Measurements from ENCODE around the gene FNBP1.

The FNBP1 gene

GRCh38 chr9:129887334-129888292 is 155.4 kb downstream of the FNBP1 start:
- Mint-ChIP-seq H3K27ac (peak overlapping the region; percentile 99 to 100), H3K4me1 (ENCODE audit: low read depth in 2 of 2) (peaks cover 78 to 79% of the 10 kb centered on the region in 2 donors), H3K9me3 (no peaks in the 10 kb centered on the region), H3K27me3 (no peaks in the 10 kb centered on the region), H3K4me3 (peak overlapping the region; percentile 84 to 87), H3K36me3 (ENCODE audit: insufficient read depth) (peaks cover 94% of the 10 kb centered on the region)
- peak; percentile 62 to 73 (median 63) for DNase-seq
- peak; percentile 16 for ATAC-seq (replicated peaks)

DNA sequence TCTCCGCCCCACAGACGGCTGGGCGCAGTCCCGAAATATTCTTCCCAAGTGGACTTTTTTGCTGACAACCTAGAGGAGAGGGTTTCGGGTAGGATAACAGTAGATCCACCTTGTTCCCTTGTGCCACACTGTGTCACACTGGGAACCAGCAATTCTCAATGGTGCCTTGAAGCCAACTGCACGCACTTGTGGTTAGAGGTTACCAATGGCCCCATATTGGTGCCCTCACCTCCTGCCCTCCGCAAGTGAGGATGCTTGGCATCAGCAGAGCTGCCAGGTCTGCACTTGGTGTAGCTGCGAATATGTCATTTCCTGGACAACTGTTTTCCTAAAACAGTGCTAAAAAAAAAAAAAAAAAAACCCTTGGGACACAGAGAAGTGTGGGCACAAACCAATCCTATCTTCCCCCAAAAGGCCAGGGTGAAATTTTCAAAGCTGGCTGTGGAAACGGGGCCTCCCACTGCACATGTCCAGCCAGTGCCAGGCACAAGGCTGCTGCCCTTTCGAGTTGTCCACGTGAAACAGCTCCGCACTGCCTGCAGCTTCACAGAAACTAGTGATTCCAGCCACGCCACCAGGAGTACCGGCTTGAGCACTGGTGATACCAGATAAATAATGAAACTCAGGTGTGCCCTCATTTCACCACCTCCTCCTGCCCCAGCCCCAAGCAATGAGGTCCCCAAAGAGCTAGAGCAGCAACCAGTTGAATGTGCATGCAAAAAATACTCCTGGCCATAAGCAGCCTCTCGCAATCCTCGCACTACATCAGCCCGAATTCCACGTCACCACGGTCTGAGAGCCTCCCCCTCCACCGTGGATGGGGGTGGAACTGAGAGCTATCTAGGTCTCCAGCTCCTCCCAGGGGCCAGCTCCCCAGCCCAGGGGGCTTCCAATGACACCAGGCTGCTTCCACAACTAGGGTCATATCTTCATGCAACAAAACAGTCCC is 156.5 kb downstream of the FNBP1 start:
- H3K27ac Mint-ChIP-seq, result peak overlapping the region; percentile 99 to 100
- peak overlapping the region; percentile 84 to 87 for H3K4me3 Mint-ChIP-seq
- H3K4me1 Mint-ChIP-seq (ENCODE audit: low read depth in 2 of 2), result peaks cover 68 to 70% of the 10 kb centered on the region in 2 donors
- DNase-seq (peak; percentile 74 to 77 (median 74)), ATAC-seq (replicated peaks) (peak; percentile 17)
- no peaks in the 10 kb centered on the region for H3K27me3 Mint-ChIP-seq
- no peaks in the 10 kb centered on the region for H3K9me3 Mint-ChIP-seq
- peaks cover 88% of the 10 kb centered on the region for H3K36me3 Mint-ChIP-seq (ENCODE audit: insufficient read depth)

DNA sequence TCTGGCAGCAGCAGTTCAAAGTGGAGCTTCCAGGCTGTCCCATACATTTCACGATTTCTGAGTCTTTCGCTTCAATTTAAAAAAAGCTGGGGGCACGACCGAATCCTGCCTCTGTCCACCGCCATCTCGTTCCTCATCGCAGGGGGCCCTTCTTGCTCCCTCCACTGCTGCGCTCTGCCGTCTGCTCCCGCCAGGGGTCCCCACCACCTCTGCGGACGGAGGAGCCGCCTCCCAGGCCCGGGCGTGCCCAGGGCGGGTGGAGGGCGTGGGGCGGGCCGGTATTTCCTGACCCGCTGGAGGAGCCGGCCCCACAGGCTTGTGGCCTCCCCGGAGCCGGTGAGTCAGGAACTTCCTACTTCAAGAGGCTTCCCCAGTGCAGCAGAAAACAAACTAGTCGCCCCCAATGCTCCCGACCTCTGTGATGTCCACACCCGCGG is 157.3 kb downstream of the FNBP1 start:
- Mint-ChIP-seq H3K36me3 (ENCODE audit: insufficient read depth) (peaks cover 86% of the 10 kb centered on the region), H3K4me3 (peak overlapping the region; percentile 84 to 87), H3K27me3 (no peaks in the 10 kb centered on the region), H3K9me3 (no peaks in the 10 kb centered on the region), H3K4me1 (ENCODE audit: low read depth in 2 of 2) (peaks cover 62 to 63% of the 10 kb centered on the region in 2 donors), H3K27ac (peak overlapping the region; percentile 99 to 100)
- DNase-seq (peak; percentile 85 to 87 (median 86)), ATAC-seq (replicated peaks) (peak; percentile 21)

DNA sequence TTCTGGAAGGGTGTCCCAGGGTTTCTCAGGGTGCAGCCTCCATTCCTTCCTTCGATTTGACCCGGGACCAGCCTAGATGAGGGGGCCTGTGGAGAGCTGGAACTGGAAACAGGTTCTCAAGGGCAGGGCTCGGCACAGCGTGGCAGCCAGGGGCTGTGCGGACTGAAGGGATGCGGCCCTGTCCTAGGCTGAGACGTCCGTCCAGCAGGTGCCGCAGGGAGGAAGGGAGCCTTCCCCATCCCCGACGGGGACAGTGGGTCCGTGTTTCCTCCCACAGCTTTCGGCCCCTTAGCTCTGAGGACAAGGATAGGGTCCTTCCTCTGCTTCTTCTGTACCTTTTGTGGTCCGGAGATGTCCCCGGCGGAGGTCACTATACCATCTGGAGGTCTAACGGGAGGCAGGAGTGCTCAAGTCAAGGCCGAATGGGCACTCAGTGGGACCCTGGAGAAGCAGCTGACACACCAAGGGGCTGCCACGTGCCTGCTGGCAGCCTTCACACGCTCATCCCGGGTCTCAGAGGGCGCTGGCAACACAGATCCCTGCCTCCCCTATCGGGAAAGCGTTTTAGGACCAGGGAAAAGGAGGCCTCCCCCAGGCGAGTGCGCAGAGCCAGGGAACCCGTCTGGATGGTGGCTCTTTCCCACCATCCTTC is 157.8 kb downstream of the FNBP1 start:
- ATAC-seq (replicated peaks) (no peak), DNase-seq (no peak)
- Mint-ChIP-seq H3K4me3 (peak overlapping the region; percentile 84 to 87), H3K9me3 (no peaks in the 10 kb centered on the region), H3K36me3 (ENCODE audit: insufficient read depth) (peaks cover 82% of the 10 kb centered on the region), H3K27ac (peak overlapping the region; percentile 99 to 100), H3K4me1 (ENCODE audit: low read depth in 2 of 2) (peaks cover 57 to 58% of the 10 kb centered on the region in 2 donors), H3K27me3 (no peaks in the 10 kb centered on the region)

GRCh38 chr9:129884220-129885017 is 158.6 kb downstream of the FNBP1 start:
- H3K9me3 Mint-ChIP-seq, result no peaks in the 10 kb centered on the region
- H3K27ac Mint-ChIP-seq, result peak overlapping the region; percentile 99 to 100
- peaks cover 75% of the 10 kb centered on the region for H3K36me3 Mint-ChIP-seq (ENCODE audit: insufficient read depth)
- no peaks in the 10 kb centered on the region for H3K27me3 Mint-ChIP-seq
- peak; percentile 94 to 96 (median 96) for DNase-seq
- peak; percentile 45 for ATAC-seq (replicated peaks)
- H3K4me3 Mint-ChIP-seq, result peak overlapping the region; percentile 84 to 87
- peaks cover 50 to 51% of the 10 kb centered on the region in 2 donors for H3K4me1 Mint-ChIP-seq (ENCODE audit: low read depth in 2 of 2)

GRCh38 chr9:129881547-129882324 is 161.3 kb downstream of the FNBP1 start:
- DNase-seq (no peak), ATAC-seq (replicated peaks) (no peak)
- Mint-ChIP-seq H3K27ac (peak overlapping the region; percentile 38 to 54), H3K27me3 (no peaks in the 10 kb centered on the region), H3K4me3 (no peak overlapping the region), H3K4me1 (ENCODE audit: low read depth in 2 of 2) (peaks cover 37 to 38% of the 10 kb centered on the region in 2 donors), H3K9me3 (no peaks in the 10 kb centered on the region), H3K36me3 (ENCODE audit: insufficient read depth) (peaks cover 57% of the 10 kb centered on the region)

DNA sequence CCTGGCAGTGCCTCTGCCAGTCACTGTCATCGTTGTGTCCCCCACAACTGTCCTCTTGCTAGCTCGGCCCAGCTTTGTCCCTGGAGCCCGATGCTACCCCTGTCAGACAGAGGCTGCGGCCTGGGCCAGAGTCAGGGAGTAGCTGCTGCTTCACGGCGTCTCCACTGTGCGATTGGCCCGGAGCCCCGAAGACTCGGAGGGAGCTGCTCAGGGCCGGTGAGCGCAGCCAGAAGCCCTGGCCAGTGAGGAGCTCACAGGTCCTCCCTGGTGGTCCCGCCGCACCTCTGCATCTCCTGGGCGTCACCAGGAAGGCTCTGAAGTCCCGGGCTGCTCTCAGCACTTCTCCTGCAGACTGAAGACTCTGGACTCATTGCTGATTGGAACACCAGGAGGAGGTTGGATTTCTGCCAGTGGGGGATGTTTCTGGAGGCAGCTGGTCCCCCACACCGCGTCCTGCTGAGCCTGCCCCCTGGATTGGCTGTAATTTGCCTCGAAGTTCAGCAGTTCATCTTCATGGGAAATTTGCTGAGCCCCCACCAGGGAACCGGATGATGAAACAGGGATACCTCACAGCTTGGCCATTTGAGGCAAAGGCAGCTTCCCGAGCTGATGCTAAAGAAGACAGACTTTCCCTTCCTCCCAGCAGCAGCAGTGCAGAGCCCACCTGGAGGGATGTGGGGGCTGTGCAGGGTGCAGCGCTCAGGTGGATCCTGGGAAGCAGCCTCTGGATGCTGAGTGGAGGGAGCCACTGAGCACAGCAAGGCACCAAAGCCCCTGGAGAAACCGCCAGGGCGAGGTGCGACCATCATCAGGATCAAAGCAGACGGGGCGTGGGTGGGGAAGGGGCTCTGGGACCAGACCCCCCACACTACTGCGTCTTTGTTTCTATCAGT is 162.1 kb downstream of the FNBP1 start:
- no peaks in the 10 kb centered on the region for H3K9me3 Mint-ChIP-seq
- peaks cover 32 to 35% of the 10 kb centered on the region in 2 donors for H3K4me1 Mint-ChIP-seq (ENCODE audit: low read depth in 2 of 2)
- H3K27me3 Mint-ChIP-seq, result no peaks in the 10 kb centered on the region
- no peak for ATAC-seq (replicated peaks)
- peak overlapping the region in 1 of 2 donors; percentile 38 for H3K27ac Mint-ChIP-seq
- no peak overlapping the region for H3K4me3 Mint-ChIP-seq
- H3K36me3 Mint-ChIP-seq (ENCODE audit: insufficient read depth), result peaks cover 56% of the 10 kb centered on the region
- DNase-seq, result no peak

- H3K27me3 Mint-ChIP-seq, result no peaks in the 10 kb centered on the region
- no peaks in the 10 kb centered on the region for H3K9me3 Mint-ChIP-seq
- peaks cover 27 to 28% of the 10 kb centered on the region in 2 donors for H3K4me1 Mint-ChIP-seq (ENCODE audit: low read depth in 2 of 2)
- peak overlapping the region in 1 of 2 donors; percentile 25 for H3K27ac Mint-ChIP-seq
- no peak overlapping the region for H3K4me3 Mint-ChIP-seq
- ATAC-seq (replicated peaks) (no peak), DNase-seq (no peak)
- H3K36me3 Mint-ChIP-seq (ENCODE audit: insufficient read depth), result peaks cover 52% of the 10 kb centered on the region
Measured at GRCh38 chr9:129879991-129880653, 162.9 kb downstream of the FNBP1 start.

DNA sequence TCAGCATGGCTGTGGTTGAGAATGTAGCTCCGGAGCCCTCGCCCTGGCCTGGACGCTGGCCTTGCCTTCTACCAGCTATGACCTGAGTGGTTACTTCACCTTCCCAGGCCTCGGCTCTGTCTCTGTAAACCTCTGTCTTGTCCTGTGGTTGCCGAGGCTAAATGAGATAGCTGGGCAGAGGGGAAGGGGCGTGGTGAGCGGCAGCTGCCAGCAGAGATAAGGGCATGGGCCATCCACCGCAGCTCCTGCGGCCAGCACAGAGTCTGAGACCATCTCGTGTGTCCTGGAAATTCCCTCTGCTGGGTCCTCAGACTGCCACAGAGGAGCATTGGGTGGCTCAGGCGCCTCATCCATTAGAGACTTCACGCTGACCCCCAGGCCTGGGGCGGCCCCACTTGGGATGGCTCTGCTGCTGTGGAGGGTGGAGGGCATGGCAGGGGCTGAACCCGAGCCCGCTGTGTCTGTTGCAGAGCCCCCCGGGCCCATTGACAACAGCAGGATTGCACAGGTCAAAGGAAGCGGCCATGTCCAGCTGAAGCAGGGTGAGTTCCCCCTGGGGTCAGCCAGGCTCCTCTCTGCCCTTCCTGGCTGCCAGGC is 163.8 kb downstream of the FNBP1 start:
- H3K36me3 Mint-ChIP-seq (ENCODE audit: insufficient read depth), result peaks cover 43% of the 10 kb centered on the region
- H3K9me3 Mint-ChIP-seq, result no peaks in the 10 kb centered on the region
- H3K4me1 Mint-ChIP-seq (ENCODE audit: low read depth in 2 of 2), result peaks cover 22 to 23% of the 10 kb centered on the region in 2 donors
- H3K27me3 Mint-ChIP-seq, result no peaks in the 10 kb centered on the region
- DNase-seq (no peak), ATAC-seq (replicated peaks) (no peak)
- H3K27ac Mint-ChIP-seq, result no peak overlapping the region
- no peak overlapping the region for H3K4me3 Mint-ChIP-seq

DNA sequence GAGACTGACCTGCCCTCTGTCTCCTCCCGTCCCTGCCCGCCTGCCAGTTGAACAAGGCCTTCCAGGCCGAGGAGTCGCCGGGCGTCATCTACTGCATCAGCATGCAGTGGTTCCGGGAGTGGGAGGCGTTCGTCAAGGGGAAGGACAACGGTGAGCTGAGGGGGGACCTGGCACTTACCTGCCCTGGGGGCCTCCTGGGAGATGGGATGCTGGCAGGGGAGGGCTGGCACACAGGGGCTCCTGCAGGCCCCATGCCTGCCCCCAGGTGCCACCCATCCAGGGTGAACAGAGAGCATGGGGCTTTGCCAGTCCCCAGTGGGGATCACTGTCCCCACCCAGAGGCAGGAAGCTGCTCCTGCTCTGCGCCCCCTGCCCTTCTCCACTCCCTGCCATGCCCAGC is 164.7 kb downstream of the FNBP1 start:
- Mint-ChIP-seq H3K27me3 (no peaks in the 10 kb centered on the region), H3K4me3 (no peak overlapping the region), H3K4me1 (ENCODE audit: low read depth in 2 of 2) (peaks cover 20 to 27% of the 10 kb centered on the region in 2 donors), H3K27ac (no peak overlapping the region), H3K9me3 (no peaks in the 10 kb centered on the region), H3K36me3 (ENCODE audit: insufficient read depth) (peaks cover 44% of the 10 kb centered on the region)
- DNase-seq, result no peak
- ATAC-seq (replicated peaks), result no peak

All from effector memory CD8-positive, alpha-beta T cell (primary cell).